Esophagus squamous epithelium (tissue), 5 donors: ENCODE measurements around the gene MTIF2. TPM values are rescaled to one million over a fixed set of nuclear protein-coding genes. Genes with fewer than 3 reads are reported as not detected.
A peak's percentile ranks its signal among the peaks of the same experiment; 100 is the strongest.
"Not testable (repeated sequence)": the region's sequence is repeated elsewhere in the genome, so short reads cannot be mapped to it uniquely, and the experiment has no call there.

Experiments used
- DNase-seq: peaks from one replicate; lab custom pipeline; 2025; lab: John Stamatoyannopoulos, UW
- H3K27ac ChIP-seq, 4 donors: fragments of 200-600 bp; sonication (generic); one replicate each; pipeline ENCODE4 v1.5.1; 2016 to 2019; ENCODE audit warnings: mild to moderate bottlenecking in 1 of 4
- H3K27me3 ChIP-seq, 4 donors: fragments of 200-600 bp; sonication (generic); 1 replicate in 3 of 4; 2 replicates in 1 of 4; pipeline versions ENCODE4 v1.5.1 to v1.6.0; 2017 to 2021; ENCODE audit warnings: antibody characterized with exemption in 1 of 4
- H3K36me3 ChIP-seq, 3 donors: fragments of 200-600 bp; sonication (generic); one replicate each; pipeline ENCODE4 v1.5.1; 2016 to 2019
- H3K4me1 ChIP-seq, 3 donors: fragments of 200-600 bp; sonication (generic); one replicate each; pipeline ENCODE4 v1.5.1; 2017 to 2019
- H3K4me3 ChIP-seq, 4 donors: fragments of 200-600 bp; sonication (generic); 1 replicate in 3 of 4; 2 replicates in 1 of 4; pipeline ENCODE4 v1.5.1; 2016 to 2019; ENCODE audit warnings: mild to moderate bottlenecking in 2 of 4, moderate library complexity in 1 of 4
- H3K9me3 ChIP-seq, 3 donors: fragments of 200-600 bp; sonication (generic); one replicate each; pipeline ENCODE4 v1.5.1; 2016 to 2019
- POLR2A ChIP-seq, 4 donors: fragments of 450-650 bp; IDR thresholded peaks; one replicate each; pipeline ENCODE4 v1.6.1; 2017; ENCODE audit warnings: antibody characterized with exemption in 4 of 4, mild to moderate bottlenecking in 4 of 4, moderate library complexity in 3 of 4
- WGBS, 2 donors: methylation state at CpG; one replicate each; pipeline ENCODE4 v1.1.5; 2018; 5-methylcytosine and 5-hydroxymethylcytosine counted together
- intact Hi-C: fragments of 100-400 bp; cut with DNase I; formaldehyde crosslinking; loops from one replicate; pipeline ENCODE4 v1.15.0; 2022
- total RNA-seq, 4 donors: library from RNA; depleted of rRNA; stranded (reverse); fragments of >200 nt; gene quantifications; one replicate each; pipeline ENCODE4 v1.1.0, GENCODE V29; 2016
- TF ChIP-seq, protein P1 (sequence below), 6 experiments: fragments of 450-650 bp in 4 of 6; fragments of 200-600 bp in 2 of 6; sonication (generic) in 2 of 6; IDR thresholded peaks; one replicate each; pipeline ENCODE4 v1.5.1; 2016 to 2019; ENCODE audit warnings: antibody characterized with exemption in 6 of 6, mild to moderate bottlenecking in 4 of 6, moderate library complexity in 4 of 6
- donor health status: DM: yes; HTN: yes; CAD: no.

Gene MTIF2
- total RNA-seq, 4 donors from 2014 or later, result 13.8 to 28.9 (median 24.4) TPM

DNA sequence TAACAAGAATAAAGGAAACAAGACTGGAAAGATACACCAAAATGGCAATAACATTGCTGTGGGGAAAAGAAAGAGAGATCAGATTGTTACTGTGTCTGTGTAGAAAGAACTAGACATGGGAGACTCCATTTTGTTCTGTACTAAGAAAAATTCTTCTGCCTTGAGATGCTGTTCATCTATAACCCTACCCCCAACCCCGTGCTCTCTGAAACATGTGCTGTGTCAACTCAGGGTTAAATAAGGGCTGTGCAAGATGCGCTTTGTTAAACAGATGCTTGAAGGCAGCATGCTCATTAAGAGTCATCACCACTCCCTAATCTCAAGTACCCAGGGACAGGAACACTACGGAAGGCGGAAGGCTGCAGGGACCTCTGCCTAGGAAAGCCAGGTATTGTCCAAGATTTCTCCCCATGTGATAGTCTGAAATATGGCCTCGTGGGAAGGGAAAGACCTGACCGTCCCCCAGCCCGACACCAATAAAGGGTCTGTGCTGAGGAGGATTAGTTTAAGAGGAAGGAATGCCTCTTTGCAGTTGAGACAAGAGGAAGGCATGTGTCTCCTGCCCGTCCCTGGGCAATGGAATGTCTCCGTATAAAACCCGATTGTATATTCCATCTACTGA, 10.3 kb upstream of the MTIF2 start:
- H3K9me3 ChIP-seq, H3K27ac ChIP-seq, H3K4me3 ChIP-seq, H3K36me3 ChIP-seq, H3K27me3 ChIP-seq, DNase-seq, intact Hi-C loops: not testable (repeated sequence)
- 72 to 78% methylated on average over 8 to 10 of the region's 10 CpGs for WGBS, 2 donors
- H3K4me1 ChIP-seq, result peaks cover 6 to 29% (median 7%) of the 10 kb centered on the region in 3 donors

- Histone ChIP-seq H3K9me3 (no peaks in the 10 kb centered on the region), H3K27ac (no peak overlapping the region), H3K4me3 (no peak overlapping the region), H3K36me3 (no peaks in the 10 kb centered on the region), H3K4me1 (peaks cover 4 to 13% (median 6%) of the 10 kb centered on the region in 3 donors), H3K27me3 (no peaks in the 10 kb centered on the region)
- WGBS, 2 donors, result 72 to 74% methylated on average over 3 of the region's 3 CpGs
- intact Hi-C loops, result no loop called here
- no peak for TF ChIP-seq POLR2A (IDR thresholded peaks at IDR 0.05)
- TF ChIP-seq, protein P1, sequence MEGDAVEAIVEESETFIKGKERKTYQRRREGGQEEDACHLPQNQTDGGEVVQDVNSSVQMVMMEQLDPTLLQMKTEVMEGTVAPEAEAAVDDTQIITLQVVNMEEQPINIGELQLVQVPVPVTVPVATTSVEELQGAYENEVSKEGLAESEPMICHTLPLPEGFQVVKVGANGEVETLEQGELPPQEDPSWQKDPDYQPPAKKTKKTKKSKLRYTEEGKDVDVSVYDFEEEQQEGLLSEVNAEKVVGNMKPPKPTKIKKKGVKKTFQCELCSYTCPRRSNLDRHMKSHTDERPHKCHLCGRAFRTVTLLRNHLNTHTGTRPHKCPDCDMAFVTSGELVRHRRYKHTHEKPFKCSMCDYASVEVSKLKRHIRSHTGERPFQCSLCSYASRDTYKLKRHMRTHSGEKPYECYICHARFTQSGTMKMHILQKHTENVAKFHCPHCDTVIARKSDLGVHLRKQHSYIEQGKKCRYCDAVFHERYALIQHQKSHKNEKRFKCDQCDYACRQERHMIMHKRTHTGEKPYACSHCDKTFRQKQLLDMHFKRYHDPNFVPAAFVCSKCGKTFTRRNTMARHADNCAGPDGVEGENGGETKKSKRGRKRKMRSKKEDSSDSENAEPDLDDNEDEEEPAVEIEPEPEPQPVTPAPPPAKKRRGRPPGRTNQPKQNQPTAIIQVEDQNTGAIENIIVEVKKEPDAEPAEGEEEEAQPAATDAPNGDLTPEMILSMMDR (IDR thresholded peaks at IDR 0.05), result no peak
- no peak for DNase-seq
Observed at GRCh38 chr2:55277310-55277709, 8.3 kb upstream of the MTIF2 start.

- H3K27me3 ChIP-seq, intact Hi-C loops: not testable (repeated sequence)
- WGBS, 2 donors, result 85 to 91% methylated on average over 2 of the region's 2 CpGs
Observed at GRCh38 chr2:55274346-55274745, 5.3 kb upstream of the MTIF2 start.

DNA sequence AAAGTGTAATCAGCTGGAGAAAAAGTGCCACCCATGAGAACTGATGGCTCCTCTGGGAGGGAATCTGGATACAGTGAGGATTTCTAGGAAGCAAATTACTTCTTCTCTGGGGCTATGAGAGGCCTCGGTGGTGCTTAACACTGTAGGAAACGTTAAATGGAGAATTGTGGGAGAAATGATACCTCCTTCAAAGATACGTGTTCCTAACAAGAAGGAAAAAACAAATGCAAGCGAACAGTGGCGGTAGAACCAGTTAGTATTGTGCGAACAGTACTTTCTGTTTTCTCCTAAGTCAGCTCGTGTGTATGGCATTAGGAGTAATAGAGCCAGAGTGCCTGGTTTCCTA, 587 bp upstream of the MTIF2 start:
- Histone ChIP-seq H3K9me3 (no peaks in the 10 kb centered on the region), H3K27me3 (no peaks in the 10 kb centered on the region), H3K4me3 (peak overlapping the region; percentile 67 to 92 (median 74)), H3K27ac (peak overlapping the region; percentile 68 to 92 (median 87)), H3K36me3 (peaks cover 0 to 28% (median 0%) of the 10 kb centered on the region in 3 donors), H3K4me1 (peaks cover 0 to 20% (median 13%) of the 10 kb centered on the region in 3 donors)
- intact Hi-C loops, result no loop called here
- no peak for DNase-seq
- TF ChIP-seq, protein P1 (IDR thresholded peaks at IDR 0.05), result no peak
- TF ChIP-seq POLR2A (IDR thresholded peaks at IDR 0.05), result no peak
- WGBS, 2 donors, result 19 to 22% methylated on average over 7 of the region's 7 CpGs

More at GRCh38 chr2:55274346-55274745, 5.3 kb upstream of the MTIF2 start:
- not testable (repeated sequence) for DNase-seq, H3K4me3 ChIP-seq, H3K36me3 ChIP-seq, H3K27ac ChIP-seq, H3K9me3 ChIP-seq
- peaks cover 0 to 12% (median 7%) of the 10 kb centered on the region in 3 donors for H3K4me1 ChIP-seq

DNA sequence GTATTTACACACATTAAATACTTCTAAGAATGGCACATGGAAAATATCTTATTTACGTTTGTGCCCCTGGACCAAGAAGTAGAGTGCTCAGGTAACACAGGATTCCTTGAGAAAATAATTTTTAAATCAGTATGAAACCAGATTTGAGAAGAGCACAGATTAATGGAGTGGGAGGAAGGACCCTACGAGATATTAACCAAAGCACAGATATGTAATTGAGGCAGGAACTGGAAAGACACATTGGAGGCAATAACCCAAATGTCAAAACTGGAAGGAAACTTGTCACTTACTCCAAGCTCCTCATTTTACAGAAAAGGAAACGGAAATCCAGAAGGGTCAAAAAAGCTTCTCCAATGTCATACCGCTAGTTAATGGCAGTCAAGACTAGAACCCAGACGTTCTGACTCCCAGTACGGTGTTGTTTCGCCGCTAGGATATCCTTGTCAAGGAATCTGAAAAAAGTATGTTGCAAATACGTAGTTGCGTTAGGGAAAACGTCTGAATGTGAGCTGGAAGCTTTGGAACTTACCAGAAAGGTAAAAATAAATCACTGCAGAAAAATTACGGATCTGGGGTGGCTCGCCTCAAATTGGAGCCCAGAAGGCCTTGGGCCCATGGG, 634 bp downstream of the MTIF2 start:
- WGBS, 2 donors, result 12 to 13% methylated on average over 13 of the region's 13 CpGs
- H3K27ac ChIP-seq, result peak overlapping the region; percentile 84 to 95 (median 91)
- TF ChIP-seq POLR2A (IDR thresholded peaks at IDR 0.05), result no peak
- TF ChIP-seq, protein P1 (IDR thresholded peaks at IDR 0.05), result no peak
- peaks cover 0 to 41% (median 2%) of the 10 kb centered on the region in 3 donors for H3K36me3 ChIP-seq
- intact Hi-C loops, result no loop called here
- no peaks in the 10 kb centered on the region for H3K27me3 ChIP-seq
- DNase-seq, result no peak
- no peaks in the 10 kb centered on the region for H3K9me3 ChIP-seq
- peaks cover 0 to 20% (median 13%) of the 10 kb centered on the region in 3 donors for H3K4me1 ChIP-seq
- peak overlapping the region; percentile 67 to 92 (median 74) for H3K4me3 ChIP-seq

DNA sequence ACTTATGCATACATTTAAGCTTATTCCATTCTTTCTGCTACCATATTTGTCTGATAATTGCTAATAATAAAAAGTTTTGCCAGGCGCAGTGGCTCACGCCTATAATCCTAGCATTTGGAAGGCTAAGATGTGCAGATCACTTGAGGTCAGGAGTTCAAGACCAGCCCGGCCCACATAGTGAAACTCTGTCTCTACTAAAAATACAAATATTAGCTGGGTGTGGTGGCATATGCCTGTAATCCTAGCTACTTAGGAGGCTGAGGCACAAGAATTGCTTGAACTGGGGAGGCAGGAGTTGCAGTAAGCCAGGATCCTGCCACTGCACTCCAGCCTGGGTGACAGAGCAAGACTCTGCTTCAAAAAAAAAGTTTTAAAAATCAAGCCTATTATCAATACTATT, 9.4 kb downstream of the MTIF2 start:
- 81 to 85% methylated on average over 3 of the region's 3 CpGs for WGBS, 2 donors
- H3K9me3 ChIP-seq, H3K4me3 ChIP-seq, H3K27me3 ChIP-seq, H3K4me1 ChIP-seq, intact Hi-C loops, DNase-seq, H3K27ac ChIP-seq: not testable (repeated sequence)
- H3K36me3 ChIP-seq, result peaks cover 0 to 99% (median 32%) of the 10 kb centered on the region in 3 donors
